CD4-positive, alpha-beta T cell treated with Interleukin-6 for 4 hours (primary cell): ENCODE measurements around the gene ZNF587B.
"Not testable (repeated sequence)": the region's sequence is repeated elsewhere in the genome, so short reads cannot be mapped to it uniquely, and the experiment has no call there.

Experiments used
- DNase-seq: peaks from one replicate; pipeline ENCODE4 v3.0.0-alpha.2; 2020; ENCODE audit warnings: mixed read lengths

ZNF587B gene

GRCh38 chr19:57830071-57830602 lies at the start of gene ZNF587B:
ZNF587B (plus strand) TSS chr19:57830299; CDS start chr19:57830529, 230 bp downstream.
- peak; percentile 46 for DNase-seq

GRCh38 chr19:57786286-57786685 lies 43.8 kb upstream of the ZNF587B start:
- DNase-seq = no peak

DNA sequence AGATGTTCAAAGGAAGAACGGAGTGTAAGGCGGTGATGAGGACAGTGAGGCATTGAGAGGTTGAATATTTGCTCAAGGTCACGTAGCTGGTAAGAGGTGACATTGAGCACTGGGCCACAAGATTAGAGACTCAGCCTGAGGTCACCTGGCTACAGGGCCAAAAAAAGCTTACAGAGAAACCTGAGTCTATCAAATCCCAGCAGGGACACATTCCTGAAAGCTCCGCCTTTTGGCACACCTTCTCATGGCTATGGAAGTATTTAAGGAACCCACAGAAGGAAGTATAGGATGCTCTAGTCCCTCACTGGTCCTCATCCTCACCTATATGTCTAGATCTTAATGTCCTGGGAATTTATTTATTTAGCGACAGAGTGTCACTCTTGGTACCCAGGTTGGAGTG lies 43.2 kb upstream of the ZNF587B start:
- no peak for DNase-seq

- no peak for DNase-seq
These were observed 41.9 kb upstream of the ZNF587B start for GRCh38 chr19:57788114-57788692.

DNA sequence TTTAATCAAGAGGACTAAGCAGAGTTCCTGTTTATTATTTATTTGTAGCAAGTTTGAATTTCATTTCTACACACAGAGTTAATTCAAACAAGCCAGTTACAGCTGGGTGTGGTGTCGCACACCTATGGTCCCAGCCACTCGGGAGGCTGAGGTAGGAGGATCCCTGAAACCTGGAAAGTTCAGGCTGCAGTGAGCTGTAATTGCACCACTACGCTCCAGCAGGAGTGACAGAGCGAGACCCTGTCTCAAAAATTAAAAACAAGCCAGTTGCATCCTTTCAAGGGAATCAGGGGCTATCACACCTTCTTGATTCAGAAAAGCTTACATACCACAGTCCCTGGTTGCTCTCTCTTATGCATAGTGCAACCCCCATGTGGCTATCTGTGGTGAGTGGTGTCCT lies 40.8 kb upstream of the ZNF587B start:
- DNase-seq = no peak

DNA sequence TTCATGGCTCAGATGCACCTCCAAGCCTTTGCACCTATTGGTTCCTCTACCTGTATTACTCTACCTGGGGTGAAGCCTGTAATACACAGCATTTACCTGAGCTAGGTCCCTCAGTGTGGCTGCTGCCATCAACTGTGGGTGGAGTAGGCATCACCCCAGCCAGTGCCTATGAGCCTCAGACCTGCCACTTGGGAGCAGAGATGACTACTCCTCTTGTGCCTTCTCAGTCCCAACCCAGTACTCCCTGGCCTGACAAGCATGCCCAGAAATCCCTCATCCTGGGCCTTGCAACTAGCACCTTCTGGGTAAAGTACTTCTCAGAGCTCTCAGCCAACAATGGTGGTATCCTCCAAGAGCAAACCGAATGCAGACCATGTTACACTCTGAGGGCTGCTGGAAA lies 33.5 kb upstream of the ZNF587B start:
- DNase-seq = not testable (repeated sequence)

GRCh38 chr19:57800696-57801095 lies 29.4 kb upstream of the ZNF587B start:
- DNase-seq = no peak

GRCh38 chr19:57802269-57802668 lies 27.8 kb upstream of the ZNF587B start:
- no peak for DNase-seq

GRCh38 chr19:57803265-57803593 lies 26.9 kb upstream of the ZNF587B start:
- DNase-seq = no peak

DNA sequence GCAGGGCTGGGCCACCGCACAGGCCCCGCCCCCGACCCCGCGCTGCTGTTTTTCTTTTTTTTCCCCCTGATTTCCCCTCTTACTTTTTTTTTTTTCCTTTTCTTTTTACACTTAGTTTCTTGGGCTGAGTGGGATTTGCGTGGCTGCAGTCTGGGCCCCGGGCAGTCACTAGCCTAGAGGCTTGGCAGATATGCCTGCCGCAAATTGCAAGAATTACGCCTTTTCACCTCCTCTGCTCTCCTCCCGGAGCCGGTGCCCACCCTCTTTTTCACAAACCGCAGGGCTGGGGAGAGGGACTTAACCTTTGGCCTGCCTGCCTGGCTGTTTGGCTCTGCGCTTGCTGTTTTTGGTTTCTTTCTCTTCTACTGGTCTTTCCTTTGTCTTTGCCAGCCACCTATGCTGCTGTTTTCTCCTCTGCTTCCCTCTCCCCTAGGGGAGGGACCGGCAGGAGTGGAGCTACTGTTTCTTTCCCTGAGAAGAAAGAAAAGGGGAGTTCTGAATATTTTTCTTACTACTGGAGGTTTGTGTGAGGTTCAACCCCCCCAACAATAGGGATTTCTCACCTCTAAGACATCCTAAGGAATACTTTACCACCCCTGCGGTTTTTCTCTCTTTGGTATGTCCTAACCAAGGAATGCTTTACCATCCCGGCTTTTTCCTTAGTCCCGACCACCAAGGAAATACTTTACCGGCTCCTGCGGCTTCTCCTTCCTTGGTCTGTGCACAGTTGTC lies 26.3 kb upstream of the ZNF587B start:
- peak; percentile 12 for DNase-seq

DNA sequence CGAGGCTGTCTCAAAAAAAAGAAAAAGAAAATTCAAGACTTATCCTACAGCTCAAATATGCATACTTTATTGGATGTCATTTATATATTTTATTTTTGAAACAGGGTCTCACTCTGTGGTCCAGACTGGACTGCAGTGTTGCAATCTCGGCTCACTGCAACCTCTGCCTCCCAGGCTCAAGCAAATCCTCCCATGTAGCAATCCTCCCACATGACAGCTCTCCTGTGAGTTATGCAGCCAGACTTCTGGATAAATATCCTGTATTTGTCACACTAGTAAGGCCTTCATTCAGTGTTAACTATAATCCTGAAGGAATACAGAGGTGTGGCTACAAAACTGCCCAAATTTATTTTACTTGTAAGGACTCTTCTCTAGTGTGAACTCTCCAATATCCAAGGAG lies 22.6 kb upstream of the ZNF587B start:
- no peak for DNase-seq

DNA sequence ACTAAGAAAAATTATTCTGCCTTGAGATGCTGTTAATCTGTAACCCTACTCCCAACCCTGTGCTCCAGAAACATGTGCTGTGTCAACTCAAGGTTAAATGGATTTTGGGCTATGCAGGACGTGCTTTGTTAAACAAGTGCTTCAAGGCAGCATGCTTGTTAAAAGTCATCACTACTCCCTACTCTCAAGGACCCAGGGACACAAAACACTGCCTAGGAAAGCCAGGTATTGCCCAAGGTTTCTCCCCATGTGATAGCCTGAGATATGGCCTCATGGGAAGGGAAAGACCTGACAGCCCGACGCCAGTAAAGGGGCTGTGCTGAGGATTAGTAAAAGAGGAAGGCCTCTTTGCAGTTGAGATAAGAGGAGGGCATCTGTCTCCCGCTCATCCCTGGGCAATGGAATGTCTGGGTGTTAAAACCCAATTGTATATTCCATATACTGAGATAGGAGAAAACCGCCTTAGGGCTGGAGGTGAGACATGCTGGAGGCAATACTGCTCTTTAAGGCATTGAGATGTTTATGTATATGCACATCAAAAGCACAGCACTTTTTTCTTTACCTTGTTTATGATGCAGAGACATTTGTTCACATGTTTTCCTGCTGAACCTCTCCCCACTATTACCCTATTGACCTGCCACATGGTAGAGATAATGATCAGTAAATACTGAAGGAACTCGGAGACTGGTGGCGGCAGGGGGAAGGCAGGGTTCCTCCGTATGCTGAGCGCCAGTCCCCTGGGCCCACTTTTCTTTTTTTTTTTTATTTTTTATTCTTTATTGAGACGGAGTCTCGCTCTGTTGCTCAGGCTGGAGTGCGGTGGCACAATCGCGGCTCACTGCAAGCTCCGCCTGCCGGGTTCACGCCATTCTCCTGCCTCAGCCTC lies 19.4 kb upstream of the ZNF587B start:
- not testable (repeated sequence) for DNase-seq

GRCh38 chr19:57812226-57812625 lies 17.9 kb upstream of the ZNF587B start:
- no peak for DNase-seq

DNA sequence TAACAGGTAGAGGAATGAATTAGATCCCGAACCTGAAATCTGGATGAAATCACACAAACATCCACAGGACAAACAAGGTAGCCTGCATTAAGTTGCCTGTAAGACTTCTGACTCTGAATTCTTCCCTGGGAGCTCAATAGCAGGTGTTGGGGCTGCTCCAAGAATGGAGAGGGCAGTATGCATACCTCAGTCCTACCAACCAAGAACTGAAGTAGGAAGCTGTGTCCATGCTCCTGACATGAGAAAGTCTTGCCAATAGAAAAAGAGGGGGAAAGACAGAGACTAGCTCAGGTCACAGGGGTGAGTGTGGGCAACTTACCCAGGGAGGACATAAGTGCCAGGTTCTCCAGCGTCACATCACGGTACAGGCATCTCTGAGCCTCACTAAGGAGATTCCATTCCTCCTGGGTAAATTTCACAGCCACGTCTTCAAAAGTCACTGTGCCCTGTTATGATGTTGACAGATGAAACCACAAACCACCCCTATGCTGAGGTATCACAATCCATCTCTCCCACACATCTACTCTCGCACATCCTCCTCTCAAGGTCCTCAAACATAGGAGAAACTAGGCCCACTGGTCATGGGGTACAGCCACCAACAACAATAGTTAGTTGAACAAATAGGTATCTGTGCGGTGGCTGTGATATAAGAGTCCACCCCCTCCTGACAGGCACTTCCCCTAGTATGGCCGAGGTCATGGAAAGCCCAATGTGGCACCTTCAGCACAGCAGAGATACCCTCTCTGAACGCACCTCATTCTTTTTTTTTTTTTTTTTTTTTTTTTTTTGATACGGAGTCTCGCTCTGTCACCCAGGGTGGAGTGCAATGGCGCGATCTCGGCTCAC lies 16.9 kb upstream of the ZNF587B start:
- DNase-seq = not testable (repeated sequence)

GRCh38 chr19:57813919-57814504 lies 16.1 kb upstream of the ZNF587B start:
- no peak for DNase-seq

GRCh38 chr19:57814505-57815246 lies 15.4 kb upstream of the ZNF587B start, which contains the start of gene ZNF552:
ZNF552 (minus strand) TSS chr19:57814913; CDS start chr19:57814743, 170 bp downstream.
- peak; percentile 79 for DNase-seq

DNA sequence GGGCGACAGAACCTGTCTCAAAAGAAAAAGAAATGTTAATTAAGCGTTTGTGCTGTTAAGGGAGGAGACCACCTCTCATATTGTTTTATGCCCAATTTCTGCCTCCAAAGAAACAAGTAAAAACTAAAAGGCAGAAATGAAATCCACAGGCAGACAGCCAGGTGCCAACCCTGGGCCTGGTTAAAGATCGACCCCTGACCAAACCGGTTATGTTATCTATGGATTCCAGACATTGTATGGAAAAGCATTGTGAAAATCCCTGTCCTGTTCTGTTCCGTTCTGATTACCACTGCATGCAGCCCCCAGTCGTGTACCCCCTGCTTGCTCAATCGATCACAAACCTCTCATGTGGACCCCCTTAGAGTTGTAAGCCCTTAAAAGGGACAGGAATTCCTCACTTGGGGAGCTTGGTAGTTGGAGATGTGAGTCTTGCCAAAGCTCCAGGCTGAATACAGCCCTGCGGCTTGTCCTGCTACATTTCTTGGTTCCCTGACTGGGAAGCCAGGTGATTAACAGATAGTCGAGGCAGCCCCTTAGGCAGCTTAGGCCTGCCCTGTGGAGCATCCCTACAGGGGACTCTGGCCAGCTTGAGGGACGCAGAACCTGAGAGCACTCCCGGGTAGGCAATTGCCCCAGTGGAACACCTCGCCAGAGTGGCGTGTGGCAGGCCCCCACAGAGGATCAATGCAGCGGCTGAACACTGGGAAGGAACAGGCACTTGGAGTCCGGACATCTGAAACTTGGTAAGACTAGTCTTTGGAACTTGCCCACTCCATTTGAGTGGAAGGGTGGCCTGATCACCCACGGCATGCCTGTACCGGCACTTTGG lies 14.6 kb upstream of the ZNF587B start:
- DNase-seq = no peak

- no peak for DNase-seq
These were observed 13.4 kb upstream of the ZNF587B start for GRCh38 chr19:57816652-57817051.

DNA sequence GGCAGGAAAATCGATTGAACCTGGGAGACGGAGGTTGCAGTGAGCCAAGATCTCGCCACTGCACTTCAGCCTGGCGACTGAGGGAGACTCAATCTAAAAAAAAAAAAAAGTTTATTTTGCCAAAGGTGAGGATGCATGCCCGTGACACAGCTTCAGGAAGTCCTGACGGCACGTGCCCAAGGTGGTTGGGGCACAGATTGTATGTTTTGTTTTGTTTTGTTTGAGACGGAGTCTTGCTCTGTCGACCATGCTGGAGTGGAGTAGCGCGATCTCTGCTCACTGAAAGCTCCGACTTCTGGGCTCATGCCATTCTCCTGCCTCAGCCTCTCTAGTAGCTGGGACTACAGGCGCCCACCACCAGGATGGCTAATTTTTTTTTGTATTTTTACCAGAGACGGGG lies 12.1 kb upstream of the ZNF587B start:
- no peak for DNase-seq

GRCh38 chr19:57818378-57818777 lies 11.7 kb upstream of the ZNF587B start:
- no peak for DNase-seq
